T-cell (primary cell): ENCODE data around the gene MYZAP. TPM values are rescaled to one million over a fixed set of nuclear protein-coding genes. Genes with fewer than 3 reads are reported as not detected.
A peak's percentile ranks its signal among the peaks of the same experiment; 100 is the strongest.

Source experiments
- ATAC-seq, 4 experiments: fragments of 200-7000 bp in 3 of 4; fragments of 150-1000 bp in 1 of 4; cut with Tn5 transposase; replicated peaks in 1 of 4; 1 replicate in 3 of 4; 2 replicates in 1 of 4; pipeline ENCODE4 v1.10.0; 2021; ENCODE audit warnings: moderate library complexity in 3 of 4, mild to moderate bottlenecking in 2 of 4, moderate number of reproducible peaks in 1 of 4
- CTCF ChIA-PET, 2 donors: fragments of 300-600 bp; sonication (Branson Sonifier 250); formaldehyde crosslinking; loops; one replicate each; lab custom pipeline; 2022; ENCODE audit warnings: antibody characterized with exemption in 2 of 2; lab: Charles Lee
- POLR2A ChIA-PET, 2 donors: fragments of 300-600 bp; sonication (Branson Sonifier 250); formaldehyde crosslinking; loops; one replicate each; lab custom pipeline; 2022; ENCODE audit warnings: antibody characterized with exemption in 2 of 2; lab: Charles Lee
- DNase-seq, 35 experiments: peaks; one replicate each; pipeline versions ENCODE4 v3.0.0 to v3.0.0-alpha.2; 2013 to 2023
- H3K27ac ChIP-seq: one replicate; pipeline ENCODE4 v1.5.1; 2013; ENCODE audit warnings: low read length
- H3K27me3 ChIP-seq, 2 experiments: replicated peaks in 1 of 2; 1 replicate in 1 of 2; 2 replicates in 1 of 2; pipeline versions ENCODE4 v1.6.1 to v1.7.0; 2013; ENCODE audit warnings: low read length in 1 of 2, mixed read lengths in 1 of 2; ENCODE audit not compliant: control insufficient read depth in 2 of 2, insufficient read depth in 2 of 2; ENCODE audit errors: extremely low read depth in 1 of 2
- H3K36me3 ChIP-seq, 2 donors: 1 replicate in 1 of 2; 2 replicates in 1 of 2; pipeline versions ENCODE4 v1.6.1 to v1.7.0; 2013; ENCODE audit warnings: low read length in 1 of 2; ENCODE audit not compliant: control insufficient read depth in 2 of 2, insufficient read depth in 1 of 2; ENCODE audit errors: extremely low read depth in 1 of 2
- H3K4me1 ChIP-seq, 2 experiments: 1 replicate in 1 of 2; 2 replicates in 1 of 2; pipeline versions ENCODE4 v1.6.1 to v1.7.0; 2013; ENCODE audit warnings: low read length in 2 of 2, mixed read lengths in 1 of 2; ENCODE audit not compliant: insufficient read depth in 2 of 2, control insufficient read depth in 1 of 2; ENCODE audit errors: extremely low read depth in 1 of 2
- H3K4me3 ChIP-seq, 2 donors: 1 replicate in 1 of 2; 2 replicates in 1 of 2; pipeline versions ENCODE4 v1.5.1 to v1.7.0; 2013; ENCODE audit warnings: mild to moderate bottlenecking in 2 of 2, low read length in 1 of 2, moderate library complexity in 1 of 2; ENCODE audit not compliant: control insufficient read depth in 1 of 2; ENCODE audit errors: extremely low read depth in 1 of 2
- H3K9me3 ChIP-seq: 2 replicates; pipeline ENCODE4 v1.7.0; 2013
- H3K27ac Mint-ChIP-seq, 2 donors: one replicate each; pipeline ENCODE4 v1.8.0; 2020 to 2021; ENCODE audit warnings: mild to moderate bottlenecking in 2 of 2, mixed read lengths in 2 of 2
- H3K27me3 Mint-ChIP-seq, 2 donors: one replicate each; pipeline ENCODE4 v1.8.0; 2021 to 2022; ENCODE audit warnings: mixed read lengths in 2 of 2
- H3K36me3 Mint-ChIP-seq: one replicate; pipeline ENCODE4 v1.8.0; 2021; ENCODE audit warnings: mixed read lengths
- H3K4me1 Mint-ChIP-seq, 3 donors: one replicate each; pipeline ENCODE4 v1.8.0; 2020 to 2022; ENCODE audit warnings: mixed read lengths in 3 of 3, mild to moderate bottlenecking in 1 of 3
- H3K4me3 Mint-ChIP-seq, 3 donors: one replicate each; pipeline ENCODE4 v1.8.0; 2020 to 2022; ENCODE audit warnings: mild to moderate bottlenecking in 3 of 3, mixed read lengths in 3 of 3, moderate library complexity in 3 of 3
- H3K9me3 Mint-ChIP-seq, 3 donors: one replicate each; pipeline ENCODE4 v1.8.0; 2020 to 2022; ENCODE audit warnings: mixed read lengths in 3 of 3
- WGBS: methylation state at CpG from one replicate; pipeline ENCODE4 v1.1.5; 2013; ENCODE audit warnings: missing lambda C conversion rate; ENCODE audit not compliant: insufficient coverage; 5-methylcytosine and 5-hydroxymethylcytosine counted together
- total RNA-seq, 35 experiments: library from RNA in 6 of 35; stranded (reverse) in 6 of 35; fragments of 120-200 nt in 1 of 35; gene quantifications; one replicate each; pipeline versions ENCODE4 v1.2.1 to v1.2.4 and lab custom pipeline; 2013 to 2026

The MYZAP gene
- total RNA-seq, 5 donors from 2014 or later (not counting 1 experiment from before 2014, with no cell fraction given): 0.58 to 1.9 (median 0.82) TPM

- Histone ChIP-seq H3K27me3 (peaks cover 0 to 14% of the 10 kb centered on the region in 2 experiments), H3K4me1 (no peaks in the 10 kb centered on the region), H3K9me3 (no peaks in the 10 kb centered on the region), H3K36me3 (no peaks in the 10 kb centered on the region), H3K27ac (no peak overlapping the region), H3K4me3 (no peak overlapping the region)
- DNase-seq (peak in 5 of 35 experiments; percentile 0 to 22 (median 8)), ATAC-seq (peak in 1 of 4 experiments; percentile 51)
- H3K9me3 Mint-ChIP-seq: no peaks in the 10 kb centered on the region
- POLR2A ChIA-PET: no interaction called here
- peaks cover 0 to 3% of the 10 kb centered on the region in 2 donors for H3K27me3 Mint-ChIP-seq
- H3K36me3 Mint-ChIP-seq: no peaks in the 10 kb centered on the region
- peaks cover 0 to 6% (median 3%) of the 10 kb centered on the region in 3 donors for H3K4me1 Mint-ChIP-seq
- no CpG with 5 or more reads among the region's 8 CpGs for WGBS
- CTCF ChIA-PET: interaction anchor here (1.2 to 1.8 kb wide), 3 partner anchors 71 to 220 kb away, joined by 3 to 7 read pairs (median 5); no protein-coding TSS in a partner anchor
- H3K4me3 Mint-ChIP-seq: no peak overlapping the region
- H3K27ac Mint-ChIP-seq: no peak overlapping the region
These were observed 49.4 kb downstream of the MYZAP start for GRCh38 chr15:57640930-57641682.

GRCh38 chr15:57643826-57644225, 52.1 kb downstream of the MYZAP start:
- ATAC-seq (no peak), DNase-seq (no peak)
- peaks cover 0 to 6% (median 3%) of the 10 kb centered on the region in 3 donors for H3K4me1 Mint-ChIP-seq
- no peaks in the 10 kb centered on the region for H3K9me3 ChIP-seq
- H3K36me3 ChIP-seq: no peaks in the 10 kb centered on the region
- ChIA-PET POLR2A (no interaction called here), CTCF (interaction anchor here in 1 of 2 donors (0.6 kb wide), 2 partner anchors 15 to 828 kb away, joined by 3 read pairs; no protein-coding TSS in a partner anchor)
- no peak overlapping the region for H3K27ac ChIP-seq
- H3K4me3 Mint-ChIP-seq: no peak overlapping the region
- peaks cover 0 to 14% of the 10 kb centered on the region in 2 experiments for H3K27me3 ChIP-seq
- H3K27ac Mint-ChIP-seq: no peak overlapping the region
- H3K4me3 ChIP-seq: no peak overlapping the region
- WGBS: 84% methylated on average over 4 of the region's 4 CpGs
- no peaks in the 10 kb centered on the region for H3K9me3 Mint-ChIP-seq
- peaks cover 0 to 5% of the 10 kb centered on the region in 2 donors for H3K27me3 Mint-ChIP-seq
- no peaks in the 10 kb centered on the region for H3K4me1 ChIP-seq
- H3K36me3 Mint-ChIP-seq: no peaks in the 10 kb centered on the region

GRCh38 chr15:57646087-57646486, 54.4 kb downstream of the MYZAP start:
- Histone ChIP-seq H3K4me3 (no peak overlapping the region), H3K9me3 (no peaks in the 10 kb centered on the region), H3K27ac (no peak overlapping the region), H3K36me3 (no peaks in the 10 kb centered on the region), H3K4me1 (no peaks in the 10 kb centered on the region), H3K27me3 (peaks cover 0 to 10% of the 10 kb centered on the region in 2 experiments)
- 100% methylated on average over 4 of the region's 5 CpGs for WGBS
- CTCF ChIA-PET: interaction anchor here in 1 of 2 donors (0.6 kb wide), 1 partner anchor 22 kb away, joined by 5 read pairs; no protein-coding TSS in a partner anchor
- POLR2A ChIA-PET: no interaction called here
- no peak for DNase-seq
- ATAC-seq: no peak
- Mint-ChIP-seq H3K4me3 (no peak overlapping the region), H3K4me1 (peaks cover 0 to 6% (median 3%) of the 10 kb centered on the region in 3 donors), H3K36me3 (no peaks in the 10 kb centered on the region), H3K27me3 (peaks cover 0 to 4% of the 10 kb centered on the region in 2 donors), H3K27ac (no peak overlapping the region), H3K9me3 (no peaks in the 10 kb centered on the region)

GRCh38 chr15:57647071-57647790, 55.5 kb downstream of the MYZAP start:
- Mint-ChIP-seq H3K9me3 (no peaks in the 10 kb centered on the region), H3K27ac (no peak overlapping the region), H3K36me3 (no peaks in the 10 kb centered on the region), H3K4me1 (no peaks in the 10 kb centered on the region), H3K4me3 (no peak overlapping the region), H3K27me3 (peaks cover 0 to 4% of the 10 kb centered on the region in 2 donors)
- 100% methylated on average over 1 of the region's 6 CpGs for WGBS
- H3K36me3 ChIP-seq: no peaks in the 10 kb centered on the region
- no peak overlapping the region for H3K27ac ChIP-seq
- H3K9me3 ChIP-seq: no peaks in the 10 kb centered on the region
- ATAC-seq: no peak
- CTCF ChIA-PET: interaction anchor here in 1 of 2 donors (0.6 kb wide), 1 partner anchor 21 kb away, joined by 5 read pairs; no protein-coding TSS in a partner anchor
- POLR2A ChIA-PET: no interaction called here
- H3K4me3 ChIP-seq: no peak overlapping the region
- H3K27me3 ChIP-seq: peaks cover 0 to 10% of the 10 kb centered on the region in 2 experiments
- DNase-seq: no peak
- no peaks in the 10 kb centered on the region for H3K4me1 ChIP-seq

DNA sequence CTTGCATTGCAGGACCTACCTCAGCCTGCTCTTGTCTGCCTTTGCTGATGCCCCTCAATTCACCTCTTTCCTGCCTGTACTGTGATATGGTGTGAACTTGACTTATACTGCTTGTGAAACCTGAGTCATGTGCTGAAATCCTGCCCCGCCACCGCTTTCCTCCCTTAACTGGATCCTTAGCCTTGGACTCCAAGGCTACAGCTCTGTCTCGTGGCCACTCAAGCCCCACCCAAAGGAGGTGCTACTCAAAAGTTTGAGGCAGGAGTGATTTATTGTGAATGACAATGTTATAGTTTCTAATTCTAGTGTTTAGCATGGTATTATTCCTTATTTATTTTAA, 56.1 kb downstream of the MYZAP start:
- Histone ChIP-seq H3K4me3 (no peak overlapping the region), H3K27me3 (peaks cover 0 to 10% of the 10 kb centered on the region in 2 experiments), H3K9me3 (no peaks in the 10 kb centered on the region), H3K27ac (no peak overlapping the region), H3K4me1 (no peaks in the 10 kb centered on the region), H3K36me3 (no peaks in the 10 kb centered on the region)
- DNase-seq: no peak
- no peak overlapping the region for H3K4me3 Mint-ChIP-seq
- no peak for ATAC-seq
- ChIA-PET POLR2A (no interaction called here), CTCF (no interaction called here)
- peaks cover 0 to 4% of the 10 kb centered on the region in 2 donors for H3K27me3 Mint-ChIP-seq
- no peaks in the 10 kb centered on the region for H3K36me3 Mint-ChIP-seq
- H3K4me1 Mint-ChIP-seq: no peaks in the 10 kb centered on the region
- no peaks in the 10 kb centered on the region for H3K9me3 Mint-ChIP-seq
- no peak overlapping the region for H3K27ac Mint-ChIP-seq
- WGBS: no CpG with 5 or more reads among the region's 3 CpGs

GRCh38 chr15:57649138-57649537, 57.4 kb downstream of the MYZAP start:
- ATAC-seq: no peak
- H3K9me3 Mint-ChIP-seq: no peaks in the 10 kb centered on the region
- H3K36me3 Mint-ChIP-seq: no peaks in the 10 kb centered on the region
- no CpG with 5 or more reads among the region's 3 CpGs for WGBS
- H3K4me1 ChIP-seq: no peaks in the 10 kb centered on the region
- no peak overlapping the region for H3K27ac Mint-ChIP-seq
- POLR2A ChIA-PET: no interaction called here
- H3K27me3 Mint-ChIP-seq: peaks cover 0 to 4% of the 10 kb centered on the region in 2 donors
- no peak overlapping the region for H3K27ac ChIP-seq
- CTCF ChIA-PET: no interaction called here
- H3K4me3 ChIP-seq: no peak overlapping the region
- no peaks in the 10 kb centered on the region for H3K4me1 Mint-ChIP-seq
- H3K9me3 ChIP-seq: no peaks in the 10 kb centered on the region
- no peak overlapping the region for H3K4me3 Mint-ChIP-seq
- peaks cover 0 to 7% of the 10 kb centered on the region in 2 experiments for H3K27me3 ChIP-seq
- no peaks in the 10 kb centered on the region for H3K36me3 ChIP-seq
- DNase-seq: no peak
